ENCODE measurements around the gene MYCL. TPM values are rescaled to one million over a fixed set of nuclear protein-coding genes. Genes with fewer than 3 reads are reported as not detected.
"Not testable (repeated sequence)": the region's sequence is repeated elsewhere in the genome, so short reads cannot be mapped to it uniquely, and the experiment has no call there.

MYCL gene
- total RNA-seq, 1 donor from 2014 or later, result 25.8 TPM

- Mint-ChIP-seq H3K4me1 (peaks cover 61% of the 10 kb centered on the region), H3K9me3 (no peaks in the 10 kb centered on the region), H3K36me3 (ENCODE audit: low read depth) (peaks cover 2% of the 10 kb centered on the region), H3K4me3 (no peak overlapping the region), H3K27me3 (ENCODE audit: low read depth) (no peaks in the 10 kb centered on the region), H3K27ac (ENCODE audit: unreplicated experiment) (no peak overlapping the region)
- no peak for DNase-seq (ENCODE audit: low read depth, low spot score)
- TF ChIP-seq, protein P1, sequence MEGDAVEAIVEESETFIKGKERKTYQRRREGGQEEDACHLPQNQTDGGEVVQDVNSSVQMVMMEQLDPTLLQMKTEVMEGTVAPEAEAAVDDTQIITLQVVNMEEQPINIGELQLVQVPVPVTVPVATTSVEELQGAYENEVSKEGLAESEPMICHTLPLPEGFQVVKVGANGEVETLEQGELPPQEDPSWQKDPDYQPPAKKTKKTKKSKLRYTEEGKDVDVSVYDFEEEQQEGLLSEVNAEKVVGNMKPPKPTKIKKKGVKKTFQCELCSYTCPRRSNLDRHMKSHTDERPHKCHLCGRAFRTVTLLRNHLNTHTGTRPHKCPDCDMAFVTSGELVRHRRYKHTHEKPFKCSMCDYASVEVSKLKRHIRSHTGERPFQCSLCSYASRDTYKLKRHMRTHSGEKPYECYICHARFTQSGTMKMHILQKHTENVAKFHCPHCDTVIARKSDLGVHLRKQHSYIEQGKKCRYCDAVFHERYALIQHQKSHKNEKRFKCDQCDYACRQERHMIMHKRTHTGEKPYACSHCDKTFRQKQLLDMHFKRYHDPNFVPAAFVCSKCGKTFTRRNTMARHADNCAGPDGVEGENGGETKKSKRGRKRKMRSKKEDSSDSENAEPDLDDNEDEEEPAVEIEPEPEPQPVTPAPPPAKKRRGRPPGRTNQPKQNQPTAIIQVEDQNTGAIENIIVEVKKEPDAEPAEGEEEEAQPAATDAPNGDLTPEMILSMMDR (conservative IDR thresholded peaks at IDR 0.05), result no peak
These were observed 24.4 kb downstream of the MYCL start for GRCh38 chr1:39877231-39877778.

GRCh38 chr1:39876144-39876543 is 25.6 kb downstream of the MYCL start:
- TF ChIP-seq, protein P1 (conservative IDR thresholded peaks at IDR 0.05), result no peak
- Mint-ChIP-seq H3K36me3 (ENCODE audit: low read depth) (peaks cover 9% of the 10 kb centered on the region), H3K27ac (ENCODE audit: unreplicated experiment) (no peak overlapping the region)

DNA sequence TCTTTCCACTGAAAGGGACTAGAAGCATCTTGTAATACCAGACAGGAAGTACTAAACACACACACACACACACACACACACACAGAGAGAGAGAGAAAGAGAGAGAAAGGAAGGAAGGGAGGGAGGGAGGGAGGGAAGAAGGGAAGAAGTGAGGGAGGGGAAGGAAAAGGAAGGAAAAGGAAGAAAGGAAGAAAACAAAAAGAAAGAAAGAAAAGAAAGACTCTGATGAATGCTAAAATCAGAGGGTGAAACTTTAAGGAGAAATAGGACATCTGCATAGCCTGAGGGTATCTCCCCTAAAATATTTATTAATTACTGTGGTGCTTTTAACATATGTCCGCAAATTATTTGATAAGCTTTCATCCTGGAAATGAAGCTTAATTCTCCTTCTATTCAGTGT is 29.0 kb downstream of the MYCL start:
- Mint-ChIP-seq H3K9me3 (no peaks in the 10 kb centered on the region), H3K27me3 (ENCODE audit: low read depth) (no peaks in the 10 kb centered on the region), H3K4me1 (peaks cover 30% of the 10 kb centered on the region), H3K4me3 (no peak overlapping the region), H3K27ac (ENCODE audit: unreplicated experiment) (no peak overlapping the region), H3K36me3 (ENCODE audit: low read depth) (peaks cover 25% of the 10 kb centered on the region)
- DNase-seq (ENCODE audit: low read depth, low spot score), result no peak
- TF ChIP-seq, protein P1 (conservative IDR thresholded peaks at IDR 0.05), result no peak

More at GRCh38 chr1:39876144-39876543, 25.6 kb downstream of the MYCL start:
- Mint-ChIP-seq H3K27me3 (ENCODE audit: low read depth) (no peaks in the 10 kb centered on the region), H3K4me3 (no peak overlapping the region), H3K9me3 (no peaks in the 10 kb centered on the region), H3K4me1 (peaks cover 53% of the 10 kb centered on the region)
- DNase-seq (ENCODE audit: low read depth, low spot score), result no peak

GRCh38 chr1:39871796-39872195 is 29.9 kb downstream of the MYCL start:
- TF ChIP-seq, protein P1 (conservative IDR thresholded peaks at IDR 0.05), result no peak
- Mint-ChIP-seq H3K4me1 (peaks cover 21% of the 10 kb centered on the region), H3K27me3 (ENCODE audit: low read depth) (no peaks in the 10 kb centered on the region), H3K9me3 (no peaks in the 10 kb centered on the region), H3K36me3 (ENCODE audit: low read depth) (peaks cover 28% of the 10 kb centered on the region), H3K27ac (ENCODE audit: unreplicated experiment) (no peak overlapping the region), H3K4me3 (no peak overlapping the region)
- DNase-seq (ENCODE audit: low read depth, low spot score), result no peak

DNA sequence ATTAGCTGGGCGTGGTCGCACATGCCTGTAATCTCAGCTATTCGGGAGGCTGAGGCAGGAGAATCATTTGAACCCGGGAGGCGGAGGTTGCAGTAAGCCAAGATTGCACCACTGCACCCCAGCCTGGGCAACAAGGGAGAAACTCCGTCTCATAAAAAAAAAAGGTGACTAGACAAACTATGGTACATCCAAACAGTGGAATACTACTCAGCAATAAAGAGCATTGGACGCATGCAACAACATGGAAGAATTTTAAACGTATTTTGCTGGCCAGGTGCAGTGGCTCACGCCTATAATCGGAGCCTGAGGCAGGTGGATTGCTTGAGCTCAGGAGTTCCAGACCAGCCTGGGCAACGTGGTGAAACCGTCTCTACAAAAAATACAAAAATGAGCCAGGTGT is 30.7 kb downstream of the MYCL start:
- not testable (repeated sequence) for DNase-seq (ENCODE audit: low read depth, low spot score); H3K9me3 Mint-ChIP-seq; H3K27ac Mint-ChIP-seq (ENCODE audit: unreplicated experiment); H3K4me3 Mint-ChIP-seq; H3K27me3 Mint-ChIP-seq (ENCODE audit: low read depth)
- Mint-ChIP-seq H3K4me1 (peaks cover 17% of the 10 kb centered on the region), H3K36me3 (ENCODE audit: low read depth) (peaks cover 28% of the 10 kb centered on the region)

- H3K27ac Mint-ChIP-seq (ENCODE audit: unreplicated experiment); H3K27me3 Mint-ChIP-seq (ENCODE audit: low read depth); DNase-seq (ENCODE audit: low read depth, low spot score); H3K9me3 Mint-ChIP-seq; H3K4me3 Mint-ChIP-seq: not testable (repeated sequence)
- peaks cover 15% of the 10 kb centered on the region for H3K4me1 Mint-ChIP-seq
- peaks cover 33% of the 10 kb centered on the region for H3K36me3 Mint-ChIP-seq (ENCODE audit: low read depth)
These were observed 32.1 kb downstream of the MYCL start for GRCh38 chr1:39869538-39870112.

Data from neural crest cell (in vitro differentiated cells).